GM12891 (cell line): ENCODE results near the gene LAD1.

Experiments
- POLR2A ChIP-seq: IDR thresholded peaks from 2 replicates; pipeline ENCODE4 v1.6.1; 2011; ENCODE audit warnings: low read depth, low read length, control low read depth
- POLR2AphosphoS5 ChIP-seq: IDR thresholded peaks from 2 replicates; pipeline ENCODE4 v1.6.1; 2011; ENCODE audit warnings: low read depth, low read length, control low read depth
- SPI1 ChIP-seq: IDR thresholded peaks from 2 replicates; pipeline ENCODE4 v1.6.1; 2011; ENCODE audit warnings: low read depth, low read length, control low read depth
- TAF1 ChIP-seq: IDR thresholded peaks from 2 replicates; pipeline ENCODE4 v1.6.1; 2011; ENCODE audit warnings: low read depth, low read length, control low read depth

- TF ChIP-seq POLR2AphosphoS5 (no peak), POLR2A (no peak), TAF1 (no peak), SPI1 (no peak)
Observed at GRCh38 chr1:201359873-201360210, 39.3 kb downstream of the LAD1 start.
